NCI-H748 treated with DMSO at 0.1 percent for 48 hours (cell line): ENCODE data around the gene ASB2.

Experiments used
- DNase-seq: peaks from one replicate; lab custom pipeline; 2025; lab: John Stamatoyannopoulos, UW

The ASB2 gene

DNA sequence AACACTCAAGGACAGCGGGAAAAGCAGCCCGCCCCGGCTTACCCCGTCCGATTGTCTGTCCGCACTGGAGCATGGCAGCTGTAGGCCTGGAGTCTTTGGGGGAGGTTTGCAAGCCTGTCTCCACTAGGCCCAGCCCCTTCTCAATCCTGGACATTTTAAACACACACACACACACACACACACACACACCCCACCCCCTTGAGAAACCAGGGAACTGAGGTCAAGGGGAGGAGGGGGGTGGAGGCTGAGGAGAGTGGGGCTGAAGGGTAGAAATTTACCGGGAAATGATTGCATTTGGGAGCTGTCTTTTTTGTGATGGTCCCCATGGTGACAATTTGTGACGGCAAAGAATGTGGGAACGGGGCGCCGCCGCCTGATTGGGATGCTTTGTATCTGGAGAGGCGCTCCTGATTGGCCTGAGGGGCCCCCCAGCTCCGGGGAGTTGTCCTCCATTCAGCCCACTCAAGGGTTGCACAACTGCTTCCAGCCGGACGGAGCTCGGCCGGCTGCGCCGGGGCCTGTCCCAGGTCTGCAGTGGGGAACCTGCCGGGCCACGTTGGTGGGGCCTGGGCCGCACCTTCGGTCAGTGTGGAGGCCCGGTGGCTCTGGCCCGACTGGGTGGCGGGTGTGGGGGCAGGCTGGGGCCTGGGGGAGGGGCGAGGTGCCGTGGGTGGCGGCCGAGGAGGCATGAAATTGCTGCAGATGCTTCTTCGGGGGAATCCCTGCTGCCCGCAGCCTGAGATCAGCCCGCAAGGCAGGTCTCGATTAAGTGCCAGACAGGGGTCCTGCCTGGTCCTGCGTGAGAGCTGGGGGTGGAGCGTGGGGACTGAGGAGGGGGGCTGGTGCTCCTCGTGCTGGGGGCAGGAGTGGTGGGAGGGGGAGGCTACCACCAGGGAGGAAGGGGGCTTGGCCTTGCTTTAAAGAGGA, 49.2 kb downstream of the ASB2 start, which contains the start of gene FAM181A:
TSS of gene FAM181A (plus strand) at position 472 of the 927 bp plus-strand sequence. CDS start 942 bp downstream, outside the sequence.
- peak; percentile 33 for DNase-seq

- peak; percentile 94 for DNase-seq
Observed at GRCh38 chr14:93926245-93926872, 50.0 kb downstream of the ASB2 start.

DNA sequence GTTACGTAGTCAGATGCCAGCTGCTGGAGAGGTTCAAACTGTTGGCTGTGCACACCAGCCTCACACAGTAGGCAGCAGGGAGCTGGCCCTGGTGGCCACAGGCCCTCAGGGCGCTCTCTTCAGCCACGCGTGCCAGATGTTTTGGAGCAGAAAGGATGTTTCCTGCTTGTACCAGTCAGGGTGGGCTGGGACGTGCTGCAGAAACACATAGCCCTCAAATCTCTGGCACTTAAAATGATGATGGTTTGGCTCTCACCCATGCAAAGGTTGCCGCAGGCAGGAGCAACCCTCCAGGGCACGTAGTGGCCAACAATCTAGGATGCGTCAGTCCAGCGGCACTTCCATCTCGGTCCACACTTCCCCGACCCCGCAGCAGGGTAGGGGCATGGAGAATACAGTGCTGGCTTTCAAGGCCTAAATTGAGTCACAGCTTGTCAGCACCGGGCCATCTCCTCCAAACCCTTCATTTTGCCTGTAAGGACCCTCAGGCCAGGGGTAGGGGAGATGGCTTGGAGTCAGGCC, 50.9 kb downstream of the ASB2 start:
- DNase-seq, result no peak

- no peak for DNase-seq
Observed at GRCh38 chr14:93924592-93925355, 51.6 kb downstream of the ASB2 start.

DNA sequence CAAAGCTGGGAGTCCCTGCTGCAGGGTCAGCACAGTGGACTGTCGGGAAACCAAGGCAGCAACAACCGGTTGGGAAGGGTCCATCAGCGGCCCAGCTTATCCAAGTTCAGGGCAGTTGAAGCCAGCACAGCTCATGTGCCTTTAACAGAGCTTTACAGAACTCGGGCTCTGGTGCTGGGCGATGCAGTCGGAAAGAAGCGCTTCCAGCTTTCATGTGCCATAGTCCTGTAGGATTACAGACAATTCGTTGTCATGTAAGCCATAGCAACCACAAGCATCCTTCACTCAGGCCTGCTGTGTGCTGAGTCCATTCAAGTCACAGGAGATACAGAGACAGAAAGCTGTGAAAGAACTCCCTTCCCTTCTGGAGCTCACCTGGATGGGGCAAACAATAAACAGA, 52.7 kb downstream of the ASB2 start:
- DNase-seq, result no peak

- DNase-seq, result no peak
Observed at GRCh38 chr14:93921001-93921806, 55.2 kb downstream of the ASB2 start.

DNA sequence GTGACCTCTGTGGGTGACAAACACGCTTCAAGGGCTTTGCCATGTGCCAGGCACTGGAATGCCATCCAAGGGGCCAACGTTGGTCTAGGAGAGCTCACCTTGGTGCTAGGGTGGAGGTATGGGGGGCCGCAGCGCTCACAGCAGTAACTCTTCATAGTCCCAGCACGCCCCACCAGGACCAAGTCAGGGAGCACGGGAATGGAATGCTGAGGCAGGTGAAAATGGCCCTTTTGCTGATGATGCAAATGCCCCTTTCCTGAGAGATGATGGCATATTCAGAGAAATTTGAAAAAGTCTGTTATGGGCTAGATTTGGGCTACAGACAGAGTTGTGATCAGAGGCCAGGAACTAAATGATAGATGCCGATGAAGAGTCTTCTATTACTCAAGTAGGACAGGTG, 59.2 kb downstream of the ASB2 start:
- DNase-seq, result no peak

GRCh38 chr14:93916498-93916897, 59.9 kb downstream of the ASB2 start:
- no peak for DNase-seq

DNA sequence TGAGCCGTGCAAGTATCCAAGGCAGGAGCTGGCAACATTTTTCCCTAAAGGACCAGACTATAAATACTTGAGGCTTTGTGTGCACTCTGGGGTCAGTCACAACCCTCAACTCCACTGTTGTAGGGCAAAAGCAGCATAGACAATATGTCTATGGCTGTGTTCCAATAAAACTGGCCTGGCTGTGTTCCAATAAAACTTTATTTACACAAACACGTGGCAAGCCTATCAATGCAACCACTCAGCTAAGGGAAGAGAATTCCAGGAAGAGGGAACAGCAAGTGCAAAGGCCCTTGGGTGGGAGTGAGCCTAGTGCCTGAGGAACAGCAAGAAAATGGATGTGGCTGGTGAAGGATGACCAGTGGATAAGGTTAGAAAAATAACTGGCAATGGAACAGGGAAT, 60.6 kb downstream of the ASB2 start:
- DNase-seq, result no peak

GRCh38 chr14:93915070-93915705, 61.2 kb downstream of the ASB2 start:
- DNase-seq, result no peak

GRCh38 chr14:93914278-93914677, 62.1 kb downstream of the ASB2 start:
- no peak for DNase-seq

GRCh38 chr14:93912782-93913181, 63.6 kb downstream of the ASB2 start:
- no peak for DNase-seq

- no peak for DNase-seq
Observed at GRCh38 chr14:93911975-93912615, 64.3 kb downstream of the ASB2 start.

- no peak for DNase-seq
Observed at GRCh38 chr14:93909429-93910128, 66.8 kb downstream of the ASB2 start.

- peak; percentile 56 for DNase-seq
Observed at GRCh38 chr14:93906341-93907329, 69.7 kb downstream of the ASB2 start.

DNA sequence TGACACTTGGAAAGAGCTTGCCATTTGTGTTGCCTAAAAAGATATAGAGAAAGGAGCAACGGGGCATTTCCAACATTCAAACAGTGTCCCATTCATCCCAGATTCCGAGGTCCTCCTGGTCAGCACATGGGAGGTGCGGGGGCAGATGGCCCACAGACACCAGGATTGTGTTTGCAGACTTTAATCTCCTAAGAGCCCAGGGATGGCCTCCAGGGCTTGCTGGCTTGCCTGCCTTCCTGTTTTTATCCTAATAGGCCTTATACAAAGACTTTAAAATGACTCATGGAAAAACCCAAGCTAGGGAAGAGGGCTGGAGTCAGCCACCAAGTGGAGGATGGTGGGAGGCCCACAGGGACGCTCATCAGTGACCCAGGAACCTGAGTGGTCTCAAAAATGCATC, 70.7 kb downstream of the ASB2 start:
- DNase-seq, result no peak

DNA sequence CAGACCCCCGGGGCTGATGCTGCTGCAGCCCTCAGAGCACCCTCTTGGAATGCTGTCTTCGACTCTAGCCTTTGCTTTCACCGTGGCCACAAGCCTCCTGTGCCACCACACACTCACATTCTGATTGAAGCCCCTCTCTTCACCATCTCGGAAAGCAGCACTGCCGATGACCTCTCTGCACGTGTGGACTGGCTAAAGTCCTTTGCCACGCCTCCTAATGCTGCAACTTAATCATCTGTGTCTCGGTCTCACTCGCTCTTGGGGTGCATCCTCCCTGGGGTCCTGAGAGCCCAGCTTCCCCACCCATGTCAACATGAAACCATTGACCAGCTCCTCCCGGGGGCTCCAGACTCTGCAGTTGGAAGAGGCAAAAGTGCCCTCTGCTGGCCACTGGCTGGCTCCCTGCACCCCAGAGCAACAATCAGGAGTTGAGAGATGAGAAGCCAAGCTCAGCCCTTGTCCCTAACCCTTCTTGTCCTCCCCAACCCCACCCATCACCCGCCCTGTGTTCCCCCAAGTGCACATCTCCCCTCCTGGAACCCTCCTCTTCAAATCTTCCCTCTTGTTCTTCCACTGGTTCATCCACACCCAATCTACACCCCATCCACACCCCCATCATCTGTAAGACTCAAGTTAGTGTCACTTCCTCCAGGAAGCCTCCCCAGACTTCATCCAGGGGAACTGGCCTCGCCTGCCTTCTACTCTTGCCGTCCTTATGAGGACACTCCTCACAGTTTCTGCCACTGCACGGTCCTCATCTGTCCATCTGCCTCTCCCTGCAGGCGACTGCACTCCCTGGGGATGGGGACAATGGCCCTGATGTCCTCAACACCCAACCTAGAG, 72.8 kb downstream of the ASB2 start:
- no peak for DNase-seq
